Left cardiac atrium (tissue), 4 donors: Measurements from ENCODE around the gene DDX60. TPM values are rescaled to one million over a fixed set of nuclear protein-coding genes. Genes with fewer than 3 reads are reported as not detected.
"Not testable (repeated sequence)": the region's sequence is repeated elsewhere in the genome, so short reads cannot be mapped to it uniquely, and the experiment has no call there.

ENCODE experiments used
- ATAC-seq, 2 donors: fragments of 200-7000 bp; cut with Tn5 transposase; one replicate each; pipeline ENCODE4 v1.9.1; 2020; ENCODE audit warnings: mild to moderate bottlenecking in 2 of 2, moderate library complexity in 2 of 2
- DNase-seq: peaks from one replicate; pipeline ENCODE4 v3.0.0-alpha.2; 2020
- intact Hi-C, 2 donors: fragments of 100-400 bp; cut with DNase I; formaldehyde crosslinking; loops; one replicate each; pipeline versions ENCODE4 v1.14.1 to v1.15.1; 2022 to 2023
- total RNA-seq, 2 donors: library from RNA; stranded (reverse); fragmentation: NEBNext Ultra II Directional; extraction: Animal tissue kit (Norgen Biotek cat#: 25700); gene quantifications; one replicate each; pipeline ENCODE4 v1.2.1, GENCODE V29; 2021
- donor health status: DM: no; HTN: yes; CAD: no.
- donor health status: DM: no; HTN: yes; CAD: no; lungs with severe emphysema.
- donor health status: DM: yes; HTN: yes; CAD: no.
- donor health status: Dilated cardiomyopathy.

The DDX60 gene
- total RNA-seq, 2 donors from 2014 or later, result 6.8 to 11.2 TPM

DNA sequence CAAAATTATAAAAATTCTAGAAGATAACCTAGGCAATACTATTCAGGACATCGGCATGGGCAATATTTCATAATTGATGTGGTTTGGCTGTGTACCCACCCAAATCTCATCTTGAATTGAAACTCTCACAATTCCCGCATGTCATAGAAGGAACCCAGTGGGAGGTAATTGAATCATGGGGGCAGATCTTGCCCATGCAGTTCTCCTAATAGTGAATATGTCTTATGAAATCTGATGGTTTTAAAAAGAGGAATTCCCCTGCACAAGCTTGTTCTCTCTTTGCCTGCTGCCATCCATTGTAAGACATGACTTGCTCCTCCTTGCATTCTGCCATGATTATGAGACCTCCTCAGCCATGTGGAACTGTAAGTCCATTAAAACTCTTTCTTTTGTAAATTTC lies 77.7 kb downstream of the DDX60 start:
- intact Hi-C loops, result no loop called here
- ATAC-seq (no peak), DNase-seq (no peak)

DNA sequence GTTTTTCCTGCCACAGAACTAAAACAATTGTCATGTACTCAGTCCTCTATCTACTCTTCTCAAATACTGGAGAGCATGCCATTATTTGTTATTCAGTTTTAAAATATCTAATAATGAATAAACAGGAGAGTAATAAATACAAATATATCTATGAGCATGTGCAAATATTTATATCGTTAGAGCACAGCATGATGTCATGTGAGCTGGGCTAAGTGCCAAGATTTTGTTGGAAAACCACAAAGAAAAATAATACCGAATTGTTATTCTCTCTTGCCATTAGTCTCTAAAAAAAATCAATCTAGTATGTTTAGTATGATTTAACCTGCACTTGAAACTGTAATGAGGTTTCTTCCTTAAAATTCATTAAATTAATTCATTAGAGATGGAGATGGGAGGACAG lies 97.3 kb downstream of the DDX60 start:
- no peak for DNase-seq
- intact Hi-C loops, result no loop called here
- ATAC-seq, result no peak

DNA sequence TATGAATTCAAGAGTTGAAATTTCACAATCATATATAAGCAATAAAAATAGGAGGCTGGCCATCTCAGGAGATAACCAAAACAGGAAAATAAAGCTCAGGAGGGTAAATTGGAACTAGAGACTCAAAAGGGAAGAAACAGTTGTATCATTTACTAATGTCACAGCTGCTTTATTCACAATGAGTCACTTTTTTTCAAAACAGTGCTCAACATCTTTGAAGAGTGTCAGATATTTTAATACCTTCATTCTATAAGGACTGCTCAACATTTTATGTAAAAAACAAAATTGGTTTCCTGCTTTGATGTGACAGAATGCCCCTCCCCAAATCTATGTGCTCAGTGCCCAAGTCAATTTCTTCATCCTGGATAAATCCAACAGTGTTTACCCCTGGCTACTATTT lies 97.7 kb downstream of the DDX60 start:
- DNase-seq (no peak), ATAC-seq (no peak)
- intact Hi-C loops, result no loop called here

DNA sequence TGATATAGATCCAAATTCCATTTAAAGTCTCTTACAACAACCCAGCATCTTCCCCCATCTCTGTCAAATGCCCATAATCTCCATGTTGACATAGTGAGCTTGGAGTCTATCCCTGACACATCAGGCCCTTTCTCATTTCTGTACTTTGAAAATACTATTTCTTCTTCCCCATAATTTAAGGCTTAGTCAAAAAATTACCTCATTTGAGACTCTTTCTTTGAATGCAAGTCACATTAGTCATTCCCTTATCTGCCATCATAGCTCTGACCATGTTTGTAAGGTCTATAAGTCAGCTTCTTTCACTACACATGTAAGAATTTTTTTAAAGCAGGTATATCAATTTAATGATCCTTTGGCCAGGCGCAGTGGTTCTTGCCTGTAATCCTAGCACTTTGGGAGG lies 99.9 kb downstream of the DDX60 start:
- DNase-seq (no peak), ATAC-seq (no peak)
- intact Hi-C loops, result no loop called here

DNA sequence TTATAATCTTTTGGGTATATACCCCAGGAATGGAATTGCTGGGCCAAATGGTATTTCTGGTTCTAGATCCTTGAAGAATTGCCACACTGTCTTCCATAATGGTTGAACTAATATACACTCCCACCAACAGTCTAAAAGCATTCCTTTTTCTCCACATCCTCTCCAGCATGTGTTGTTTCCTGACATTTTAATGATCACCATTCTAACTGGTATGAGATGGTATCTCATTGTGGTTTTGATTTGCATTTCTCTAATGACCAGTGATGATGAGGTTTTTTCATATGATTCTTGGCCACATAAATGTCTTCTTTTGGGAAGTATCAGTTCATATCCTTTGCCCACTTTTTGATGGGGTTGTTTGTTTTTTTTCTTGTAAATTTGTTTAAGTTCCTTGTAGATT lies 105.0 kb downstream of the DDX60 start:
- DNase-seq, intact Hi-C loops, ATAC-seq: not testable (repeated sequence)

DNA sequence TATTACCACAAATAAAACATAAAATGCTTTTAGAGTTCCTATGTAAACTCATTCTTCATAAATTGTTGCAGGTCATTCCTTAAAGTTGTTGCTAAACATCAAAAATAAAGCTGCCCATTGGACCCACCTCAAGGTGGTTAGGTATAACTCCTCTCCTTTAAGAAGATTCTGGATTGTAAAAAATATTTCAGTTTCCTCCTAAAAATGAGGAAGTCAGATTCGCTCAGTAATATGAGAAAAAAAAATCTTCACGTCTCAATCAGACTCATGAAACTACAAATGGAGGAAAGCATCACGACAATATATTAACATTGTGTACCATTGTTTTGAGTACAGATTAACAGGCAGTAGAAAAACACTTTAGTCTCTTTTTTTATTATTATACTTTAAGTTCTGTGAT lies 105.9 kb downstream of the DDX60 start:
- intact Hi-C loops, result no loop called here
- DNase-seq (no peak), ATAC-seq (no peak)

DNA sequence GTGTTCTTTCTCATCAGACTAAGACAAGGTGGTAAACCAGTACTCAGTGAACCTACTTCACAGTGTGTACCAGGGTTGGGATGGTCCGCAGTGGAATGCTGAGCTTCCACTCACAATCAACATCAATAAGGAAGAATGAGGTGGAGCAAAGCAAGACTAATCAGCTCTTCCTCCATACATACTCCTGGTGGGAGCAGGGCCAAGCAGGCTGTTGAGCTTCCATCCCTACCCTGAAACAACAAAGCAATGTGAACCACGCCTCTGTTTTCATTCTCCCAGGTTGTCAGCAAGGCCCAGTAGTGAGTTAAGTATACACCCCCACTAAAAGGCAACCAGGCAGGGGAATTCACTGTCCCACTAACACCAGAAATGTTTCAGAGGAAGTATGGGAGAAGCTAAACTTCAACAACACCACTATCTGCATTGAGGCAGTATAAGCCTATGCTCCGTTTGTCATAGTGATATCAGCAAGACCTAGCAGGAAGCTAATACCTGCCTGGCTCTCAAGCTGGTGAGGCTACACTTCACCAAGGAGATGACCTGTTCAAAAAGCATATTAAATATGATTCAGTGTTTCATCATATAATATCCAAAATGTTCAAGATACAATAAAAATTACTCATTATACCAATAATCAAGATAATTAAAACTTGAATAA lies 109.5 kb downstream of the DDX60 start:
- intact Hi-C loops, result no loop called here
- no peak for DNase-seq
- ATAC-seq, result no peak

DNA sequence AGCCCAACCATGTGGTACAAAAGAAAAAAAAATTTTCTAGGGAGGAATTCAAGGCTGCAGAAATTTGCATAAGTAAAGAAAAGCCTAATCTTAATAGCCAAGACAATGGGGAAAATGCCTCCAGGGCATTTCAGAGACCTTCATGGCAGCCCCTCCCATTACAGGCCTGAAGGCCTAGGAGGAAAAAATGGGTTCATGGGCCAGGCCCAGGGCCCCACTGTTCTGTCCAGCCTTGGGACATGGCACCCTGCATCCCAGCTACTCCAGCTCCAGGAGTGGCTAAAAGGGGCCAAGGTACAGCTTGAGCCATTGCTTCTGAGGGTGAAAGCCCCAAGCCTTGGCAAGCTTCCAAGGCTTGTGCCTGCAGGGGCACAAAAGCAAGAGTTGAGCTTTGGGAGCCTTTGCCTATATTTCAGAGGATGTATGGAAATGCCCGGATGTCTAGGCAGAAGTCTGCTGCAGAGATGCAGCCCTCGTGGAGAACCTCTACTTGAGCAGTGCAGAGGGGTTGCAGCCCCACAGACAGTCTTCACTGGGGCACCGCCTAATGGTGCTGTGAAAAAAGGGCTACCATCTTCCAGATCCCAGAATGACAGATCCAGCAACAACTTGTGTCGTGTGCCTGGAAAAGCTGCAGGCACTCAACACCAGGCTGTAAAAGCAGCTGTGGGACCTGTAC lies 115.2 kb downstream of the DDX60 start:
- intact Hi-C loops, result no loop called here
- ATAC-seq (no peak), DNase-seq (no peak)

DNA sequence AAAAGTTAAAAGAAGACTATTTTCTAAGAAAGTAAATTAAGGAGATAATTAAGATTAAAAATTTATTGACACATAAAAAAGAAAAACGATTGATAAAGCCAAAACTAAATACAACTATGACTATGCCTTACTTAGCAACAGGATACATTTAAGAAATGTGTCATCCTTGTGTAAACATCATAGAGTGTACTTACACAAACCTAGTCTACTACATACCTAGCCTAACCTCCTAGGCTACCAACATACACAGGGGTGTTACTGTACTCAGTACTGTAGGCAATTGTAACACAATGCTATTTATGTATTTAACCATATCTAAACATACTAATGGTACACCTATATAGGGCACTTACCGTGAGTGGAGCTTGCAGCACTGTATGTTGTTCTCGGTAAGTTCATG lies 117.9 kb downstream of the DDX60 start:
- intact Hi-C loops, result no loop called here
- DNase-seq (no peak), ATAC-seq (no peak)

DNA sequence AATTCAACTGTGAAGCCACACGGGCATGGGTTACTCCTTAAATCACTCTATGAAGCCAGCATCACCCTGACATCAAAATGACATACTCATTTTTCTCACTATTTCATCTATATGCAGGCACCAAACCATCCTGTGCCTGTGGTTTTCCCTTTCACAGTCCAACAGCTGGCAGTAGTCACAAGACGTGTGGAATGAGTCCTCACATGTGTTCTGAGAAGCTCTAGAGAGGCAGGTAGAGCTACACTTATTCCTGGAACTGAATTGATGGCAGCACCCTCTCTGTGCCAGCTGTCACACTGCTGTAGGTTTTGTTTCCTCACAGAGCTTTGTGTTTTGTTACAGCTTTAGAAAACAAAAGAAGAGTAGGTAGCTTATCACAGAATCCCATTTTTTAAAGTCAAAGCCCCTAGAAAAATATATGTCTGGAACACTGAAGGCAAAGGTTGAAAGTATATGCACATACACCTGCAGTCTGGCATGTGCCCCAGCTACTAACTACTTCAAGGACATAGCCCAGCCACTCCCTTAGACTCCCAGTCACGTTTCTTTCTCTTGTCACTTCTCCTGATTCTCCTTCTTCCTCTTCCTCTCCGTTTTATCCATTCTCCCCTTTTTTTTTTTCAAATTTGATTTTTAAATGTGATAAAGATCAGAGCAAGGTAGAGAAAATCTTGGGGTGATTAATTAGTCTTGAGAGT lies 119.1 kb downstream of the DDX60 start:
- DNase-seq, result no peak
- no peak for ATAC-seq
- intact Hi-C loops, result no loop called here

DNA sequence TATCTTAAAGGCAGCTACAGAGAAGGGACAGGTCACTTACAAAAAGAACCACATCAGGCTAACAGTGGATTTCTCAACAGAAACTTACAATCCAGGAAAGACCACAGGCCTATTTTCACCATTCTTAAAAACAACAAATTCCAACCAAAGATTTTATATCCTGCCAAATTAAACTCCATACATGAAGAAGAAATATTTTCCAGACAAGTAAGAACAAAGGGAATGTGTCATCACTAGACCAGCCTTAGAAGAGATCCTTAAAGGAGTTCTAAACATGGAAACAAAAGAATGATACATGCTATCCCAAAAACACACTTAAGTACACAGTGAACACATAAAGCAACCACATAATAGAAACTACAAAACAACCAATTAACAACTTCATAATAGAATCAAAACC lies 120.6 kb downstream of the DDX60 start:
- ATAC-seq, result no peak
- intact Hi-C loops, result no loop called here
- DNase-seq, result no peak

DNA sequence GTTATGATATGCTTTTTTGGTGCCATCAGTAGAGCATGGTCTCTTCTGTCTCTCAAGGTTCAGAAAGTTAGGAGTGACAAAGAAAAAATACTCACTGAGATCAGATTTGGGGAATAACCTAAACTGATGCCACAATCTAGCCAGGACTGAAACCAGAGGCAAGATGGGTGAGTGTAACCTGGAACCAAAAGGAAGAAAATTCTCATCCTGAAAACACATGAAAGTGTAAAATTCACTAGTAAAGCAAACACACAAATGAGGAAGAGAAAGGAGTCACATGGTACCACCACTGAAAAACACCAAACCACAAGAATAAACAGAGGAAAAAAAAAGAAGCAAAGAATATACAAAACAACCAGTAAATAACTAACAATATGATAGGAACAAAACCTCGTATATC lies 129.8 kb downstream of the DDX60 start:
- intact Hi-C loops, result loop anchor here in 1 of 2 donors (10.0 kb wide), 1 partner anchor 386 kb away; no protein-coding TSS in a partner anchor
- DNase-seq (no peak), ATAC-seq (no peak)

DNA sequence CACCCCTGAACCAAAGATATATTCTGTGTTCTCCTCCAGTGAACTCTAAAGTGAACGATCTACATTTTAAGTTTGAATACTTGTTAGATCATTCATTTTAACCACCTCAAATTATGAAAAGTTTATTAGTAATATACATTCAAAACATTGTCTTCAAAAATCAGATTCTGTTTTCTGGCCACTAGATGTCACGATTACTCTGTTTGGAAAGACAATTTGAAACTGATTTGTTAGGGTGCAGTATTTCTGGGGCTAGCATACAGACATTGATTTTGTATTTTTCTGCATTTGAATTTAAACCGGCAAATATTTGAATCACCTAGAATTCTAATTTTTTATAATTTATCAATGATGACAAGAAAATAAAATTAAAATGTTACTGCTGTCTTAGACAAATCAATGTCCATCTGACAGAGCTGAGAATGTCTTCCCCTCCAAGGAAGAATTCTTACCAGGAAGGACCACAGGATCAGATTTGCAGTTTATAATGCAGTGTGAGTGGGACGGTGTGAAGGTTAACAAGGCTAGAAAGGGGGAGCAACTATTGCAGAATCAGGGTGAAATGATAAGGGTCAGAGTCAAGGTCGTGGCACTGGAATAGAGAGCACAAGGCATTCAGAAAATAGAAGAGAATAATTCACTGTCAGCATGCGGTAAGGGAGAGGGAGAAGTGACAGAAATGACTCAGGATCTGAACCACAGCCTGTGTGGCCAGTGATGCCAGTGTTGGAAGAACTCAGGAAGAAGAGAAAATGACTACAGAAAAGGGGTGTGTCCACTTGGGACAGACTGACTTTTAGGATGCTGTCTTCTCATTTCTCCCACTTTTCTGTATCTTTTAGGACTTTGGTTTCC lies 134.6 kb downstream of the DDX60 start:
- ATAC-seq, result peak in 1 of 2 donors; percentile 68
- intact Hi-C loops, result loop anchor here in 1 of 2 donors (10.0 kb wide), 1 partner anchor 391 kb away; no protein-coding TSS in a partner anchor
- no peak for DNase-seq

DNA sequence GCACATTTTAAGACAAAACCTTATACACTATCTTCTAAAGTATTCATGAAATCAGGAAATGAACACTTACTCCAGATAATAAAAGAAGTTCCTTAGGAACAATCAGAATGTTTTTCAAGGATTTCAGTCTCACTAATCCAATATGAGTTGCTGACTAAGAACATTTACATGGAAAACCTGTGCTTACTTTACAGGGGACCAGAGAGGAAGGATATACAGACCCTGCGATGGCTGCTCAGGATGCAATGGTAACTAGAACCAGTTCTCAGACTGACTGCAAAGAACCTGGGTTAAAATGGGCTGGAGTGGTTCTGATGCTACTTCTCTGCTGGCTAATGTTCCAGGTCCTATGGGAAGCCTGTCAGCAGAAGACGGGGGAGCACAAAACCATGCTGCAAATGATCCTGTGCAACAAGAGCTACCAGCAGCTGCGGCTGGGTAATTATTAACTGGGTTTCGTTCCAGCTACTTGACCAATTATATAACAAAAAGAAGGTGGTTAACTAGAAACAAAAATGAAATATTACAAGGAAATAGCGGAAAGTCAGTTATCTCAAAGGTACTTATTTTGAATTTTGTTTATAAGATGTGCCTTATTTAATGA lies 140.9 kb downstream of the DDX60 start:
- ATAC-seq (no peak), DNase-seq (no peak)
- intact Hi-C loops, result no loop called here

DNA sequence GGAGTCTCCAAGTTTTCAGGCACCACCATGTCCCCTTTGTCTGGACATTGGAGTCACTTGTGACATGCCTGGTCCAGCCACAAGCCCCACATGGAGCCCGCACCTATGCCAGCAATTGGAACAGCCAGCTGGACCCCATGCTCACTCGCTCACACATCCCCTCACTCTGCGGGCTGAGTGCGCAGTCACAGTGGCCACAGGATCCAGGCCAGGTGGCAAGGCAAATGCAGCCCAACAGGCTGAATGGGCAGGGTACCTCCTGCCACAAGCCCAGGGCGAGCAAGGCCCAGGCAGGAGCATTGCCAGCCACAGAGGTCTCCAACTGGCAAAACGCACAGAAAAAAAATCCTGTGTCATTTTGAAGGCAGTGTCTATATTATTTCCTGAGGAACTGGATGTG lies 144.2 kb downstream of the DDX60 start:
- DNase-seq (no peak), ATAC-seq (no peak)
- intact Hi-C loops, result no loop called here

DNA sequence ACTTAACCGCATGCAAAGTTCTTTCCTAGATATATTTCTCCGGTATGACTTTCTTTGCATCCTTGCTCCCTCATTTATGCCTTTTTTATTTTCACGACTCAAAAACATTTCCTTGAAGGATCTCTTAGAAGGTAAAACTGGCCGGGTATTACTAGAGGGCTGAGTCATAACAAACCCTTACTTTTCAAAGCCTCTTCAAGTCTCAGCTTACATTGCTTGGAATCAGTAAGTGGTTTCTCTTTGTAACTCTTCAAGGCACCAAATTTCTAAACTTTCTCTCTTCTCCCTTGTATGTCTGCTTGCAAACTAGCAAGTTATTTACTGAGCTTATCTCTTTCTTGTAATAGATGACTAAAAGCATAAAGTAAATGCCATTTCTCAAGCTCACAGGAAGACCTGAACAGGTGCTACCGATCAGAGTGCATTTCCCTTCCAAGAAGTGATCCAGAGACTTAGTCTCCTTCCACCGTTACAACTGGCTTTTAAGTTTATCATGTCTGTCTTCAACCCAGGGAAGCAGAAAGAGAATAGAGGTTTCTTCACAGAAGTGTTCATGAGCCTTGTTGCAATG lies 150.8 kb downstream of the DDX60 start:
- DNase-seq (no peak), ATAC-seq (no peak)
- intact Hi-C loops, result no loop called here
